Measurements from ENCODE around the gene MAP2K2.

The MAP2K2 gene

GRCh38 chr19:4115050-4115817 lies 8.7 kb downstream of the MAP2K2 start:
- no peak for DNase-seq (ENCODE audit: extremely low read depth, low read depth)
- no peak overlapping the region for H3K4me3 ChIP-seq (replicated peaks; ENCODE audit: low read depth, low read length)
- TF ChIP-seq CTCF (IDR thresholded peaks at IDR 0.05; ENCODE audit: low read depth, low read length, missing control alignments): no peak

- no peak overlapping the region for H3K4me3 ChIP-seq (replicated peaks; ENCODE audit: low read depth, low read length)
- no peak for DNase-seq (ENCODE audit: extremely low read depth, low read depth)
- TF ChIP-seq CTCF (IDR thresholded peaks at IDR 0.05; ENCODE audit: low read depth, low read length, missing control alignments): no peak
Measured at GRCh38 chr19:4114181-4114580, 9.7 kb downstream of the MAP2K2 start.

GRCh38 chr19:4113398-4114088 lies 10.4 kb downstream of the MAP2K2 start:
- no peak for TF ChIP-seq CTCF (IDR thresholded peaks at IDR 0.05; ENCODE audit: low read depth, low read length, missing control alignments)
- no peak for DNase-seq (ENCODE audit: extremely low read depth, low read depth)
- no peak overlapping the region for H3K4me3 ChIP-seq (replicated peaks; ENCODE audit: low read depth, low read length)

GRCh38 chr19:4112367-4112766 lies 11.6 kb downstream of the MAP2K2 start:
- DNase-seq (ENCODE audit: extremely low read depth, low read depth): no peak
- H3K4me3 ChIP-seq (replicated peaks; ENCODE audit: low read depth, low read length): no peak overlapping the region
- no peak for TF ChIP-seq CTCF (IDR thresholded peaks at IDR 0.05; ENCODE audit: low read depth, low read length, missing control alignments)

GRCh38 chr19:4109626-4109945 lies 14.3 kb downstream of the MAP2K2 start:
- DNase-seq (ENCODE audit: extremely low read depth, low read depth): no peak
- H3K4me3 ChIP-seq (replicated peaks; ENCODE audit: low read depth, low read length): no peak overlapping the region
- no peak for TF ChIP-seq CTCF (IDR thresholded peaks at IDR 0.05; ENCODE audit: low read depth, low read length, missing control alignments)

- TF ChIP-seq CTCF (IDR thresholded peaks at IDR 0.05; ENCODE audit: low read depth, low read length, missing control alignments): no peak
- no peak for DNase-seq (ENCODE audit: extremely low read depth, low read depth)
Measured at GRCh38 chr19:4108767-4109625, 14.9 kb downstream of the MAP2K2 start.

More at GRCh38 chr19:4108767-4109625, 14.9 kb downstream of the MAP2K2 start:
- no peak overlapping the region for H3K4me3 ChIP-seq (replicated peaks; ENCODE audit: low read depth, low read length)

Measured in HFF-Myc (cell line).